GM19455 (cell line): Measurements from ENCODE around the gene ZBTB38.
A peak's percentile ranks its signal among the peaks of the same experiment; 100 is the strongest.

Source experiments
- ATAC-seq: cut with Tn5 transposase; IDR thresholded peaks from one replicate; pipeline ENCODE4 v1.9.1; 2021; ENCODE audit not compliant: unreplicated experiment

ZBTB38 gene

DNA sequence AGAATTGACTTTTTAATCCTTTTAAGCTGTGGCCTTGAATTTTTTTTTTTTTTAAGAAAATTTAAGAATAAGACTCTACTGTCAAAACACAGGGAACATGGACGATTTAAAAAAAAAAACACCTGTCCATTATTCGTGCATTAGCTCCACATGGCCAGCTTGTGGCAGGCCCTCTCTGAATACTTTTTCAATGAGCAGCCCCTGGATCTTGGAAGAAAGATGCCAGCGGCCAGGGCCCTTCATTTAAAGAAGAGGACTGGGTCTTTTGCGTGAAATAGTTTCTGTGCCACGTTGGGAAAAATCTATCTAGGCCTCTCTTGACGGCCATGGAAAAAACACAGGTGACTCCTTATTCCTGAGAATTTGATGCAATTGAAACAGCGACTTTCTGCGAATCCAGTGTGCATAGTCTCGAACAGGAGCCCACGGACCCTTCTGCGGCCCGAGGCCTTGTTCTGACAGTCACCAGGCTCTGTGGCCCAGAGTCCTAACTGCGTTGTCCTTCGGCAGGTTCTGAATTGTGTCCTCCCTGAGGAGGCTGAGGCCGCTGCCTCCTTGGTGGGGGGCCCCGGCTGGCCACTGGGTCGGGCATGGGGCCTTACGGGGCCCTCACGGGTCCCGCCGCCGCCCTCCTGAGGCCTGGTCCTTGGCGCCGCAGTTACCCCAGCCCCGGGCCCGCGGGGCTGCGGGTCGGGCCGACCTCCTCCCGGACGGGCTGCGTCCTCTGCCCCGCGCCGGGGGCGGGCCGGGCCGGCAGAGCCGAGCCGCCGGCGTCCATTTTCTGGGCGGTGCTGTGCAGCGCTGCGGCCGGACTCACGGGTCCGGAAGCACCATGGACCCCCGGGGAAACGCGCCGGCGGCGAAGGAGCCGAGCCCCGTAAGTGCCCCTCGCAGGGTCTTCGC, 33.5 kb downstream of the ZBTB38 start:
- peak; percentile 53 for ATAC-seq

- ATAC-seq = peak; percentile 42
These were observed 34.3 kb downstream of the ZBTB38 start for GRCh38 chr3:141402476-141403171.

- ATAC-seq = no peak
These were observed 35.3 kb downstream of the ZBTB38 start for GRCh38 chr3:141403576-141403975.

DNA sequence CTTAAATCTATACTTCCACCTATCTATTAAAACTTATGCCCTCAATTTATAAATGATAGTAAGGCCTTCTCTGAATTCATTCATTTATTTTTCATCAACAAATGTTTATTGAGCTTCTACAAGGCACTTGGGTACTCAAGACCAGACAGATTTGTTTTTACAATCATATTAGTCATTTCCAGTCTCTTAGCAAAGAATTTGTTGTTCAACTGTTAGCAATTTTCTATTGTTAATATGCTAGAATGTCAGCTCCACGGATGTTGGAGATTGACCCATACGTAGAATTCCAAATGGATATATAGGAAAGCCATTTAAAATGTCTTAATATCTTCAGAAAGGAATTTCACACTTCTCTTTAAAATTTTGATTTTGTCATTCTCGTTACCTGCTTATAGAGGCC, 36.7 kb downstream of the ZBTB38 start:
- ATAC-seq = no peak

- ATAC-seq = no peak
These were observed 37.3 kb downstream of the ZBTB38 start for GRCh38 chr3:141405591-141405990.

DNA sequence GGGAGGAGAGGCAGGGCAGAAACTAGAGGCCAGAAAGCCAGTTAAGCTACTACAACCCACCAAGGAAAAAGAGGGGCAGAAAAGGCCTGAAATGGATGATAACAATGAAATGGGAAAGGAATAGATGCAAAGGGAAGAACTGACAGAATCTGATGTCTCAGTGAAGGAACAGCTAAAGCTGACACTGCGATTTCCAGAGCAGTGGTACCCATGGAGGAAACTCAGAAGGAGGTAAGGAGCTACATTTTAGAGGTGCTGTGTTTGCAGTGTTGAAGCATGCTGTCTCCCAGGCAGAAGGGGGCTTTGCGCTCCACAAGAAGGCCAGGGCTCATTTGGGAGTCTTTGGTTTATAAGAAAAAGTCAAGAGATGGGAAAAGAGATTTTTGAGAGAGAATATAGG, 38.0 kb downstream of the ZBTB38 start:
- no peak for ATAC-seq

- ATAC-seq = no peak
These were observed 38.7 kb downstream of the ZBTB38 start for GRCh38 chr3:141407047-141407446.

DNA sequence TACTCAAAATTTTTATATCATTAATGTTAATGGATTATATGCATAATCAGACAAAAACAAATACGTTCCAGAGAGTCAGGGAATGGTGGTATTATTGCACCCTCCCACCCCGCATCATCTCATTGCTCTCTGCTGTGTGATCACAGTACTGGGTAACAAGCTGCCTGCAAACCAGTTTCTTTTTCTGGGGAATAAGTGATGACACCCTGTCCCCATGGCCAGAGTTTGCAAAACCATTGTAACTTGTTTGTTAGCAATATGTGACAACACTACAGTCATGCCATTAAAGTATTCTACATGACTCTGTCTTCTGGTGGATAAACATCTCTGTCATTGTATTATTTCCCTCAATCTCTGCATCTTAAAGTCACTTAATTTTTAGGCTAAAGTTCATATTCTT, 39.5 kb downstream of the ZBTB38 start:
- ATAC-seq = no peak

- no peak for ATAC-seq
These were observed 40.3 kb downstream of the ZBTB38 start for GRCh38 chr3:141408596-141408995.

- ATAC-seq = no peak
These were observed 41.6 kb downstream of the ZBTB38 start for GRCh38 chr3:141409940-141410241.

- ATAC-seq = no peak
These were observed 42.1 kb downstream of the ZBTB38 start for GRCh38 chr3:141410408-141410807.

DNA sequence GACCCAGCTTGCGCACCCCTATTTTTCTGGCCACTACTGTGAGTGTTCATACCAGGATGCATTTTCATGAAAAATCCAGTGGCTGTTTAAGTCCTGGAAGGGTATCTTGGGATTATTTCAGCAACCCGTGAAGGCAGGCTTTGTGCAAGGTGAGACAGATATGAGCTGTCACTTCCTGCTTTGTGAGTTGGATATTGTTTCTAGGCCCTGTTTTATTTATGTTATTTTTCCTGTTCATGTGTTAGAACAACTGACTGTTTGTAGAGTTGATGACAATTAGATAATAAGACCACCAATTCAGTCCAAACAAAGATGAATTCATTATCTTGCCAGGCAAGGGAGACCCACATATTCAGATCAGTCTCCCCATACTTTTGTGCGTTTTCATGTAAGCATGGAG, 42.5 kb downstream of the ZBTB38 start:
- ATAC-seq = no peak

- ATAC-seq = peak; percentile 49
These were observed 43.0 kb downstream of the ZBTB38 start for GRCh38 chr3:141411251-141411771.

- no peak for ATAC-seq
These were observed 44.0 kb downstream of the ZBTB38 start for GRCh38 chr3:141412087-141412935.

DNA sequence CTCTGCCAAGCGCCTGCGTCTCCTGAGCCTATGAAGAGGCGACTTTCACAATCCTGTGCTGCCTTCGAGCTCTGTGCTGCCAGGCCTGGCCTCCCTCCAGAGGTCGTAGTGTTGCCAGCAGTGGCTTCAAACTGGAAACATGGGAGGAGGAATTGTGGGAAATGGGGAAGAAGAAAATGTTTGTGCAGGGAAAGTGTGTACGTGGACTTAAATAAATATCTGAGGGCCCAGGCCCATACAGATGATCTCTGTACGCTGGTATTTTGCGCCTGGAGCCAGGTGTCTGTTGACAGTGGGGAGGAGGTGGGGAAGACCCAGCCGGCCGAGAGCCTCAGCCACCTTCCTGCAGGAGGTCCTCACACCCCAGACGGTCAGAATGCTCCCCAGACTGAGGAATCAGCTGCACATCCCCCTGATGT, 44.6 kb downstream of the ZBTB38 start:
- no peak for ATAC-seq

GRCh38 chr3:141413391-141413790, 45.1 kb downstream of the ZBTB38 start:
- no peak for ATAC-seq

- ATAC-seq = no peak
These were observed 45.7 kb downstream of the ZBTB38 start for GRCh38 chr3:141413801-141414689.

GRCh38 chr3:141414800-141415462, 46.6 kb downstream of the ZBTB38 start:
- ATAC-seq = no peak

GRCh38 chr3:141415953-141416352, 47.6 kb downstream of the ZBTB38 start:
- no peak for ATAC-seq
